CD4-positive, alpha-beta T cell (primary cell): ENCODE measurements around the gene ATRX. TPM values are rescaled to one million over a fixed set of nuclear protein-coding genes. Genes with fewer than 3 reads are reported as not detected.

Source experiments
- ATAC-seq: fragments of 200-7000 bp; cut with Tn5 transposase; one replicate; pipeline ENCODE4 v1.10.0; 2022; ENCODE audit warnings: mild to moderate bottlenecking; ENCODE audit not compliant: poor library complexity
- CTCF ChIA-PET: fragments of 350-600 bp; sonication (Branson Sonifier 250); formaldehyde crosslinking; loops from one replicate; lab custom pipeline; 2021; ENCODE audit warnings: antibody characterized with exemption, inconsistent platforms; lab: Charles Lee
- POLR2A ChIA-PET: fragments of 350-600 bp; sonication (Branson Sonifier 250); formaldehyde crosslinking; loops from one replicate; lab custom pipeline; 2021; ENCODE audit warnings: antibody characterized with exemption, inconsistent platforms; lab: Charles Lee
- DNase-seq, 14 experiments: peaks; one replicate each; pipeline ENCODE4 v3.0.0-alpha.2; 2013 to 2020; ENCODE audit warnings: mixed read lengths in 2 of 14
- H3K27ac ChIP-seq, 2 donors: one replicate each; pipeline versions ENCODE4 v1.5.1 to v1.7.0; 2013; ENCODE audit warnings: low read length in 2 of 2, low read depth in 1 of 2, mild to moderate bottlenecking in 1 of 2
- H3K27me3 ChIP-seq, 2 experiments: 1 replicate in 1 of 2; 2 replicates in 1 of 2; pipeline versions ENCODE4 v1.6.1 to v1.7.0; 2013; ENCODE audit warnings: low read length in 2 of 2, control low read depth in 1 of 2, mild to moderate bottlenecking in 1 of 2, moderate library complexity in 1 of 2; ENCODE audit not compliant: insufficient read depth in 2 of 2, control insufficient read depth in 1 of 2
- H3K36me3 ChIP-seq: one replicate; pipeline ENCODE4 v1.6.1; 2013; ENCODE audit warnings: low read length, control low read depth; ENCODE audit not compliant: insufficient read depth
- H3K4me1 ChIP-seq: one replicate; pipeline ENCODE4 v1.6.1; 2013; ENCODE audit warnings: low read length, control low read depth; ENCODE audit not compliant: insufficient read depth
- H3K4me3 ChIP-seq: one replicate; pipeline ENCODE4 v1.5.1; 2013; ENCODE audit warnings: mild to moderate bottlenecking, low read length, moderate library complexity
- H3K9me3 ChIP-seq, 2 experiments: 1 replicate in 1 of 2; 2 replicates in 1 of 2; pipeline versions ENCODE4 v1.6.1 to v1.7.0; 2013; ENCODE audit warnings: low read length in 2 of 2, mild to moderate bottlenecking in 2 of 2, control low read depth in 1 of 2, moderate library complexity in 1 of 2; ENCODE audit not compliant: control insufficient read depth in 1 of 2, insufficient read depth in 1 of 2
- H3K27ac Mint-ChIP-seq: one replicate; pipeline ENCODE4 v1.8.0; 2020; ENCODE audit warnings: mixed read lengths
- H3K27me3 Mint-ChIP-seq: one replicate; pipeline ENCODE4 v1.8.0; 2021; ENCODE audit warnings: mixed read lengths
- H3K36me3 Mint-ChIP-seq: one replicate; pipeline ENCODE4 v1.8.0; 2021; ENCODE audit warnings: low read depth, mixed read lengths
- H3K4me1 Mint-ChIP-seq: one replicate; pipeline ENCODE4 v1.8.0; 2021; ENCODE audit warnings: low read depth, mixed read lengths
- H3K4me3 Mint-ChIP-seq: one replicate; pipeline ENCODE4 v1.8.0; 2020; ENCODE audit warnings: mild to moderate bottlenecking, mixed read lengths
- H3K9me3 Mint-ChIP-seq: one replicate; pipeline ENCODE4 v1.8.0; 2020; ENCODE audit warnings: mixed read lengths
- intact Hi-C, 2 experiments: fragments of 100-400 bp; cut with DNase I in 1 of 2; cut with micrococcal nuclease in 1 of 2; formaldehyde crosslinking; loops; one replicate each; pipeline versions ENCODE4 v1.15.1 to v1.9.0; 2023 to 2025; cut with DNase I, micrococcal nuclease
- total RNA-seq, 174 experiments: library from RNA in 2 of 174; stranded (reverse) in 2 of 174; gene quantifications; one replicate each; pipeline ENCODE4 v1.2.3 and lab custom pipeline; 2021 to 2026
- TF ChIP-seq, protein P1 (sequence below): fragments of 200-600 bp; IDR thresholded peaks from one replicate; pipeline ENCODE4 v1.8.0; 2022; ENCODE audit warnings: antibody characterized with exemption, mild to moderate bottlenecking

The ATRX gene
- total RNA-seq, 2 experiments from 2014 or later: 72.7 to 79.5 TPM

DNA sequence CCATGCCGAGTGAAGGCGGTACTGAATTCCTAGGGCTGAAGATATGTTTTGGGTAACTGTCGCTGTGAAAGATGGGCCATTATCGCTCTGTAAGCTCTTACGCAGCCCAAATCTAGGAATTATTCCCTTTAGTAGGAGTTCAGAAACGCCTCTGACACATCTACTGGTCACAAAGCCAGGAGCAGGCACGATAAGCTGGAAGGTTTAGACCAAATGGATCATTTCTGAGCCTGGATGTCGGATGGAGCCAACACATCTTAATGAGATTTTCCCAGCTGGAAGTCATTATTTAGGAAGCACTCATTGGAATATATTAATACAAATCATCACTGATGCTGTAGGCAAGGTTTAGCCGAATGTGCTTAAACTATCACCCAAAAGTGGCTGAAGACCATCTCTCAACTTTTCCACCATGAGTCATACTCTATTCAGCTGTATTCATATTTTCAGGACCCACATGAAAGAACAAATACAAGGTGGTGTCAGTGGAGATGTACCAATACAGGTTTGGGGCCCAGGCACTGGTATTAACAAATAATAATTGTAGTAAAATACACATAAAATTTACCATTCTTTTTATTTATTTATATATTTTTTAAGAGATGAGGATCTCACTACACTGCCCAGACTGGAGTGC lies 34.2 kb upstream of the ATRX start:
- ATAC-seq (no peak), DNase-seq (no peak)
- Mint-ChIP-seq H3K36me3 (peaks cover 12% of the 10 kb centered on the region), H3K27ac (no peak overlapping the region), H3K4me3 (no peak overlapping the region), H3K27me3 (no peaks in the 10 kb centered on the region), H3K9me3 (no peaks in the 10 kb centered on the region), H3K4me1 (no peaks in the 10 kb centered on the region)
- intact Hi-C loops: no loop called here
- TF ChIP-seq, protein P1, sequence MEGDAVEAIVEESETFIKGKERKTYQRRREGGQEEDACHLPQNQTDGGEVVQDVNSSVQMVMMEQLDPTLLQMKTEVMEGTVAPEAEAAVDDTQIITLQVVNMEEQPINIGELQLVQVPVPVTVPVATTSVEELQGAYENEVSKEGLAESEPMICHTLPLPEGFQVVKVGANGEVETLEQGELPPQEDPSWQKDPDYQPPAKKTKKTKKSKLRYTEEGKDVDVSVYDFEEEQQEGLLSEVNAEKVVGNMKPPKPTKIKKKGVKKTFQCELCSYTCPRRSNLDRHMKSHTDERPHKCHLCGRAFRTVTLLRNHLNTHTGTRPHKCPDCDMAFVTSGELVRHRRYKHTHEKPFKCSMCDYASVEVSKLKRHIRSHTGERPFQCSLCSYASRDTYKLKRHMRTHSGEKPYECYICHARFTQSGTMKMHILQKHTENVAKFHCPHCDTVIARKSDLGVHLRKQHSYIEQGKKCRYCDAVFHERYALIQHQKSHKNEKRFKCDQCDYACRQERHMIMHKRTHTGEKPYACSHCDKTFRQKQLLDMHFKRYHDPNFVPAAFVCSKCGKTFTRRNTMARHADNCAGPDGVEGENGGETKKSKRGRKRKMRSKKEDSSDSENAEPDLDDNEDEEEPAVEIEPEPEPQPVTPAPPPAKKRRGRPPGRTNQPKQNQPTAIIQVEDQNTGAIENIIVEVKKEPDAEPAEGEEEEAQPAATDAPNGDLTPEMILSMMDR: no peak
- ChIA-PET CTCF (no interaction called here), POLR2A (no interaction called here)
- Histone ChIP-seq H3K27me3 (no peaks in the 10 kb centered on the region), H3K4me3 (no peak overlapping the region), H3K36me3 (peaks cover 6% of the 10 kb centered on the region), H3K27ac (no peak overlapping the region), H3K4me1 (no peaks in the 10 kb centered on the region), H3K9me3 (peaks cover 0 to 6% of the 10 kb centered on the region in 2 experiments)

DNA sequence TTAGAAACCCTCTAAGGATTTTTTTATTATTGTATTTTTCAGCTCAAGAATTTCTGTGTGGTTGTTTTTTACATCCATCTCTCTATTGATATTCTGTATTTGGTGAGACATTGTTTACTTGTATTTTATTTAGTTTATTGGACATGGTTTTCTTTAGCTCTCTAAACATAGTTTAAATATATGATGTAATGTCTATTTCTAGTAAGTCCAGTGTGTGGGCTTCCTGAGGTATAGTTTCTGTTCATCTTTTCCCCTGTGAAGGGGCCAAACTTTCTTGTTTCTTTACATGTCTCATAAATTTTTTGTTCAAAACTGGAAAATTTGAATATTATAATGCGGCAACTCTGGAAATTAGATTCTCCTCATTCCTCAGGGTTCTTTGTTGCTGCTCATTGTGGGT lies 28.2 kb upstream of the ATRX start:
- no peaks in the 10 kb centered on the region for H3K4me1 ChIP-seq
- H3K27me3 Mint-ChIP-seq: no peaks in the 10 kb centered on the region
- TF ChIP-seq, protein P1: no peak
- no peak overlapping the region for H3K27ac ChIP-seq
- no peak for ATAC-seq
- H3K4me3 Mint-ChIP-seq: no peak overlapping the region
- ChIA-PET CTCF (no interaction called here), POLR2A (interaction anchor here (0.6 kb wide), 1 partner anchor 129 kb away, joined by 3 read pairs; no protein-coding TSS in a partner anchor)
- H3K9me3 Mint-ChIP-seq: no peaks in the 10 kb centered on the region
- H3K27me3 ChIP-seq: no peaks in the 10 kb centered on the region
- intact Hi-C loops: no loop called here
- DNase-seq: no peak
- H3K4me3 ChIP-seq: no peak overlapping the region
- H3K9me3 ChIP-seq: no peaks in the 10 kb centered on the region
- H3K36me3 ChIP-seq: no peaks in the 10 kb centered on the region
- no peaks in the 10 kb centered on the region for H3K36me3 Mint-ChIP-seq
- no peaks in the 10 kb centered on the region for H3K4me1 Mint-ChIP-seq
- no peak overlapping the region for H3K27ac Mint-ChIP-seq

DNA sequence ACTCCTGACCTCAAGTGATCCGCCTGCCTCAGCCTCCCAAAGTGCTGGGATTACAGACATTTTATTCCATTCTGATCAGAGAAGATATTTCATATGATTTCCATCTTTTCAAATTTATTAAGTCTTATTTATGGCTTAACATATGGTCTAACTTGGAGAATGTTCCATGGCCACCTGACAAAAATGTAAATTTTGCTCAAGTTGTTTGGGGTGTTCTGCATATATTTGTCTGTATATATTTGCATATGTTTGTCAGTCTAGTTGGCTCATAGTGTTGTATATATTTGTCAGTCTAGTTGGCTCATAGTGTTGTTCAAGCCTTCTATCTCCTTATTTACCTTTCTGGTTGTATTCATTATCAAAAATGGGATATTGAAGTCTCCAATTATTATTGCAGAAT lies 16.2 kb upstream of the ATRX start:
- no peaks in the 10 kb centered on the region for H3K4me1 ChIP-seq
- no peak overlapping the region for H3K27ac ChIP-seq
- no peaks in the 10 kb centered on the region for H3K9me3 Mint-ChIP-seq
- ATAC-seq (no peak), DNase-seq (no peak)
- intact Hi-C loops: no loop called here
- no peaks in the 10 kb centered on the region for H3K27me3 Mint-ChIP-seq
- H3K4me1 Mint-ChIP-seq: no peaks in the 10 kb centered on the region
- H3K36me3 Mint-ChIP-seq: no peaks in the 10 kb centered on the region
- TF ChIP-seq, protein P1: no peak
- H3K9me3 ChIP-seq: peaks cover 0 to 7% of the 10 kb centered on the region in 2 experiments
- H3K27ac Mint-ChIP-seq: no peak overlapping the region
- CTCF ChIA-PET: no interaction called here
- H3K36me3 ChIP-seq: no peaks in the 10 kb centered on the region
- no peak overlapping the region for H3K4me3 ChIP-seq
- POLR2A ChIA-PET: no interaction called here
- H3K4me3 Mint-ChIP-seq: no peak overlapping the region
- no peaks in the 10 kb centered on the region for H3K27me3 ChIP-seq
